ENCODE results near the gene SMIM7. TPM values are rescaled to one million over a fixed set of nuclear protein-coding genes. Genes with fewer than 3 reads are reported as not detected.

The SMIM7 gene
- total RNA-seq, 1 experiment from 2014 or later, result 66.4 TPM

GRCh38 chr19:16684216-16684615, 24.3 kb upstream of the SMIM7 start:
- POLR2A ChIA-PET, result interaction anchor here (0.7 to 1.7 kb wide), 2 partner anchors 23 to 252 kb away, joined by 3 to 5 read pairs; partner anchors contain the start of gene TMEM38A

More at GRCh38 chr19:16684216-16684615, 24.3 kb upstream of the SMIM7 start:
- H3K4me2 ChIP-seq (ENCODE audit: low read length), result peak overlapping the region; percentile 72; the same call in 1 of the 2 replicates
- H3K4me1 ChIP-seq (ENCODE audit: control insufficient read depth in 1 of 2, insufficient read depth in 2 of 2, low read length in 2 of 2), result peaks cover 11 to 21% of the 10 kb centered on the region in 2 experiments
- H3K4me3 ChIP-seq (replicated peaks in 1 of 2; ENCODE audit: low read depth in 1 of 2, low read length in 2 of 2), result no peak overlapping the region
- intact Hi-C loops (cut with micrococcal nuclease), result no loop called here
- no peak for TF ChIP-seq EGR1 (IDR thresholded peaks at IDR 0.05; ENCODE audit: low read depth)
- TF ChIP-seq SIN3A (IDR thresholded peaks at IDR 0.05; ENCODE audit: low read depth), result no peak
- no peak for TF ChIP-seq JUND (IDR thresholded peaks at IDR 0.05)
- no peak for TF ChIP-seq CTCF (IDR thresholded peaks at IDR 0.05 in 2 of 3, conservative IDR thresholded peaks at IDR 0.05 in 1 of 3; ENCODE audit: borderline replicate concordance in 1 of 3, insufficient read depth in 1 of 3, low read depth in 2 of 3, low read length in 2 of 3)
- TF ChIP-seq, protein P1, sequence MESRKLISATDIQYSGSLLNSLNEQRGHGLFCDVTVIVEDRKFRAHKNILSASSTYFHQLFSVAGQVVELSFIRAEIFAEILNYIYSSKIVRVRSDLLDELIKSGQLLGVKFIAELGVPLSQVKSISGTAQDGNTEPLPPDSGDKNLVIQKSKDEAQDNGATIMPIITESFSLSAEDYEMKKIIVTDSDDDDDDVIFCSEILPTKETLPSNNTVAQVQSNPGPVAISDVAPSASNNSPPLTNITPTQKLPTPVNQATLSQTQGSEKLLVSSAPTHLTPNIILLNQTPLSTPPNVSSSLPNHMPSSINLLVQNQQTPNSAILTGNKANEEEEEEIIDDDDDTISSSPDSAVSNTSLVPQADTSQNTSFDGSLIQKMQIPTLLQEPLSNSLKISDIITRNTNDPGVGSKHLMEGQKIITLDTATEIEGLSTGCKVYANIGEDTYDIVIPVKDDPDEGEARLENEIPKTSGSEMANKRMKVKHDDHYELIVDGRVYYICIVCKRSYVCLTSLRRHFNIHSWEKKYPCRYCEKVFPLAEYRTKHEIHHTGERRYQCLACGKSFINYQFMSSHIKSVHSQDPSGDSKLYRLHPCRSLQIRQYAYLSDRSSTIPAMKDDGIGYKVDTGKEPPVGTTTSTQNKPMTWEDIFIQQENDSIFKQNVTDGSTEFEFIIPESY (IDR thresholded peaks at IDR 0.05; ENCODE audit: extremely low read depth, insufficient replicate concordance, low read length), result no peak
- TF ChIP-seq POLR2AphosphoS5 (IDR thresholded peaks at IDR 0.05; ENCODE audit: low read depth, low read length), result no peak
- TF ChIP-seq YY1 (IDR thresholded peaks at IDR 0.05; ENCODE audit: extremely low read depth, insufficient replicate concordance, low read depth, low read length), result no peak
- TF ChIP-seq RAD21 (IDR thresholded peaks at IDR 0.05; ENCODE audit: low read depth), result no peak
- no peaks in the 10 kb centered on the region for H3K27me3 ChIP-seq (ENCODE audit: insufficient read depth, low read length)
- H3K9me2 ChIP-seq (ENCODE audit: insufficient read depth), result no peaks in the 10 kb centered on the region
- ChIA-PET CTCF (no interaction called here), RAD21 (ENCODE audit: low non-redundant PET in 1 of 2, low total read pairs in 2 of 2, uncharacterized antibody in 2 of 2, unreplicated experiment in 2 of 2) (no interaction called here)
- no TSS peak for BruUV-seq (replicated peaks)
- H4K20me1 ChIP-seq (ENCODE audit: insufficient read depth), result no peaks in the 10 kb centered on the region
- DNase-seq (ENCODE audit: low read depth, low spot score) (no peak), ATAC-seq (no peak)
- H3K79me2 ChIP-seq (ENCODE audit: insufficient read depth, low read length), result no peaks in the 10 kb centered on the region
- no peak overlapping the region for H3K9ac ChIP-seq (ENCODE audit: low read length)
- H2AFZ ChIP-seq (ENCODE audit: low read depth, low read length, poor library complexity, severe bottlenecking), result no peak overlapping the region
- no peaks in the 10 kb centered on the region for H3K9me3 ChIP-seq (ENCODE audit: control insufficient read depth in 1 of 2, insufficient read depth in 1 of 2, low read depth in 1 of 2, low read length in 2 of 2)
- peaks cover 2 to 19% of the 10 kb centered on the region in 2 experiments; a peak in 1 of 4 replicates for H3K36me3 ChIP-seq (ENCODE audit: control insufficient read depth in 1 of 2, insufficient read depth in 2 of 2, low read length in 2 of 2)
- H3K27ac ChIP-seq (ENCODE audit: low read depth, low read length), result no peak overlapping the region; the same call in 1 of the 2 replicates
